ENCODE results near the gene CCDC167.

CCDC167 gene

DNA sequence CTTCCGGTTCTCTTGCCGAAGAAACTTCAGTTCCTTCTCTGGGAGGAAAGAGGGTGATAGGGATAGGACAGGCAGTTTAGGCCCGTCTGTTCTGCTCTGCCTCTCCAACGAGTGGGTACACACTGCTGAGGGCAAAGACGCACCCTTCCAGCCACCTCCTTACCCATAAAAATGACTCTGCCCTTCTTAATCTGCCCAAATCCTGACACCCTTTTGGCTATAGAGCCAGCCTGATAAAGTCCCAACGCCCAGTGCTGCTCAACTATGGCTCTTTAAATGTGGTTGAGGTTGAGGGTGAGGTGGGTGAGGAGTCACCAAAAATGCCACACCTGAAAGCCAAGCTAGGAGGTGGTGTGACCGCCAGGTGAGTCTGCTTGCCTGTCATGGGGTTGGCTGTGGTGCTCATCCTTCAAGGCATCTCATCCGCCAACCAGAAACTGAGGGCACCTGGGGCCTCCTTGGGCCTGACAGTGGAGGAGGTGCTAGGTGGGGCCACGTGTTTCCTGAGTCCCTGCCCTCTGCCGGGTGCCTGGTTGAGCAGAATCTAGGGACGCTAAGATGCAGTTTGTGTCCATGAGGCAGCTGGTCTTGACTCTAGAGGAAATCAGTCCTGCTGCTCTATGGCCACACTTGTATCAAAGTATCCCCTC, 16.3 kb downstream of the CCDC167 start:
- TF ChIP-seq ZFX (IDR thresholded peaks at IDR 0.05; ENCODE audit: borderline replicate concordance) = no peak
- TF ChIP-seq CTCF (IDR thresholded peaks at IDR 0.05) = no peak

GRCh38 chr6:37482606-37483251, 17.0 kb downstream of the CCDC167 start:
- no peak overlapping the region for H3K27ac ChIP-seq
- no peak for TF ChIP-seq ZFX (IDR thresholded peaks at IDR 0.05; ENCODE audit: borderline replicate concordance)
- no peak for TF ChIP-seq CTCF (IDR thresholded peaks at IDR 0.05)

More for the DNA sequence above, 16.3 kb downstream of the CCDC167 start:
- no peak overlapping the region for H3K27ac ChIP-seq

GRCh38 chr6:37481711-37482605, 17.7 kb downstream of the CCDC167 start:
- TF ChIP-seq ZFX (IDR thresholded peaks at IDR 0.05; ENCODE audit: borderline replicate concordance) (no peak), CTCF (IDR thresholded peaks at IDR 0.05) (no peak)
- H3K27ac ChIP-seq = no peak overlapping the region

DNA sequence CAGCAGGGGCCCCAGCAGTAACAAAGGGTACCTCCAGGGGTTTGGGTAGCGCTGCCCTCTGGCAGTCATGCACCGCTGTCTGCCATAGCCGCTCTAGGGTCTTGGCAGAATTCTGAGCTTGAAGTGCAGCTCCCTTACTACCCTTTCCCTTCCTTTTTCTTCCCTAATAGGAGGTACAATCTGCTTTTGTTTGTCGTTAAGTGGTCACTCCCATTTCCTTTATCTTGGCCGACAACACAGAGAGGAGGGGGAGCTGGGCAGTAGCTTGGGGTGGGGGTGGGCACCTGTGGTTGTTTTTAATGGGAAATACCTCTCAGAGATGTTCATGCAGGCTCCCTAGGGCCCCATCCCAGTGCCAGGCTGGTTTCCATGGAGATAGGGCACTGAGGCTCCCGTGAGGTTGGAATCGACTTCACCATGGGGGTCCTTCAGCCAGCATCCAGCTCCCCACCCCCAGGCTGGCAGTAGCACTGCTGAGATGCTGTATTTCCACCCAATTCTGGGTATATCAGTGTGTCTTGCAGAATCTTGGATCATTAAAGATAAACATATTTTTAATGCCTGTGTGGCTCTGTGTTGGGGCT, 18.6 kb downstream of the CCDC167 start:
- TF ChIP-seq CTCF (IDR thresholded peaks at IDR 0.05) = no peak
- TF ChIP-seq ZFX (IDR thresholded peaks at IDR 0.05; ENCODE audit: borderline replicate concordance) = no peak
- no peak overlapping the region; the same call in 1 of the 2 replicates for H3K27ac ChIP-seq

- no peak overlapping the region; the same call in 1 of the 2 replicates for H3K27ac ChIP-seq
- TF ChIP-seq ZFX (IDR thresholded peaks at IDR 0.05; ENCODE audit: borderline replicate concordance) = no peak
- TF ChIP-seq CTCF (IDR thresholded peaks at IDR 0.05) = no peak
Observed at GRCh38 chr6:37480118-37480736, 19.5 kb downstream of the CCDC167 start.

- no peak for TF ChIP-seq CTCF (IDR thresholded peaks at IDR 0.05)
- TF ChIP-seq ZFX (IDR thresholded peaks at IDR 0.05; ENCODE audit: borderline replicate concordance) = no peak
Observed at GRCh38 chr6:37479266-37479854, 20.3 kb downstream of the CCDC167 start.

More at GRCh38 chr6:37479266-37479854, 20.3 kb downstream of the CCDC167 start:
- no peak overlapping the region for H3K27ac ChIP-seq
